ENCODE measurements around the gene DNAH7.

DNAH7 gene

DNA sequence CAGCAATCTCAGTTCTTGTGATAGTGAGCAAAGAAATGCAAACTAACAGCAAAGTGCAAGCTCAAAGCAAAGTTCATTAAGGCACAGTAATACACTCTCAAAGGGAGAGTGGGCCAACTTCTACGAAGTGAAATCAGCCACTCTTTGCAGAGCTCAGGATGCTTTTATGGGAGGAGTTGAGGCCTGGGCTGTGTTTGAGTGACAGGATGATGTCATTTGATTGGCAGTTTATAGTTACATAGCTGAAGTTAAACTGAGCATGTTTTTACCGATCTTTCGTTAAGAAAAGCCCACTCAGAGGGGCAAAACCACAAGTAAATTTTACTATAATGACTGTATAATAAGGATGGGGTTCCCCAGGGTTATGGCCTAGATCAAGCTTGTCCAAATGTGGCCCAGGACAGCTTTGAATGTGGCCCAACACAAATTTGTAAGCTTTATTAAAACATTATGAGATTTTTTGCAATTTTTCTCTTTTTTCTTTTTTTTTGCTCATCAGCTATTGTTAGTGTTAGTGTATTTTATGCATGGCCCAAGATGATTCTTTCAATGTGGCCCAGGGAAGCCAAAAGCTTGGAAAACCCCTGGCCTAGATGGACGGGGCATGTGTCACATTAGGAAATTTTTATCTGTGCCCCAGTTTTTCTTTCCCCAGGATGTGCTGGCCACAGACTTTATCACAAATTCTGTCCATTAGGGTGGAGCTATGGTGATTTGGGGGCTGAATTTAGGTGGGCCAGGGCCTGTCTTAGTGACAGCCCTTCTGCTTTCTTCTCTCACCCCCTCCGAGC lies 8.3 kb upstream of the DNAH7 start:
- DNase-seq = no peak

DNA sequence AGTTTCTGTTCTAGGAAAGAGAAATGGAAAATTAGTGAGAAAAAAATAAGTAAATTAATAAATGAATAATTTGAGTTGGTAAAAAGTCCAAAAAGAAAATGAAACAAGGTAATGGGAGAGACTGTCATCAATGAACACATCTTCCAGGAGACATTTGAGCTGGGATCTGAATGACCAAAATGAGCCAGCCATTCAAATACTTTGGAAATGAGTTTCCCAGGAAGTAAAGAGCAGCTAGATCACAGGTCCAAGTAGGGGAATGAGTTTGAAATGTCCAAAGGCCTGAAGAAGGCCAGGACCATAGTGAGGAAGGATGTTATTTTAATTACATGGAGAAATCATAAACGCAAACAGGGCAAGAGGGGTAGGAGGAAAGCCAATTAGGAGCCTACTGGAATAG lies 6.6 kb upstream of the DNAH7 start:
- peak; percentile 28 for DNase-seq

DNA sequence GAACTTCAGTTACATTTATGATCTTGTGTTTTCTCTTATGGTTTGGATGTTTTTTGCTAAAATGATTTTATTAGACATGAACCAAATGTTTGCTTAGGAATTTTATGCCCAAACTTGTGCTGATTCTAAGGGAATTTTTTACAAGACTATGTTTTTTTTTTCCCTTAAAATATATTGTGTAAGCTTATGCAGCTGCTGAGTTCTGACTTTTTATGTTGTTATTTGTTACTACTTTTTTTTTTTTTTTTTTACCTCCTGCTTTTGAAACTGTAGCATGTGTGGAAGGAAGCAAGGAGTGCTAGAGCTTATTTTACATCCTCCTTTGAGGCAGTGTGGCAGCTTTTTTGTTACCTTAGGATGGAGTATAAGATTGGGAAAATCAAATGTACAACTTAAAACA lies 6.0 kb upstream of the DNAH7 start:
- no peak for DNase-seq

DNA sequence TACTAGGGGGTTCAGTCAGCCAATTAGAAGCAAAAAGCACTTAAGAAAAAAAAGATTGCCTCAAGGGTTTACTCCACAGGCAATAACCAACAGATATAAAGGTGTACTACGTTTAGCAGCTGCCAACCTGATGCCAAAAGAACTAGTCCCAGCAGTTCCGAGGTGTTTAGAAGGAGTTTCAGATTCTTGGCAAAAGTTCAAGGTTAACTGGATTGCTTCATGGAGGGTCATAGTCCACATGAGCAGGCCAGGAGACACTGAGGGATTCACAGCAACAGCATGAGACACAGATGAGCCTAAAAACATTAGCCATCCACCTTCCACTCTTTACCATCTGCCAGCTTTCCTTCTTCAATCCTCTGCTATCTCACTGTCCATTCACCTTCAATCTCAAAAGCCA lies 4.9 kb upstream of the DNAH7 start:
- no peak for DNase-seq

DNA sequence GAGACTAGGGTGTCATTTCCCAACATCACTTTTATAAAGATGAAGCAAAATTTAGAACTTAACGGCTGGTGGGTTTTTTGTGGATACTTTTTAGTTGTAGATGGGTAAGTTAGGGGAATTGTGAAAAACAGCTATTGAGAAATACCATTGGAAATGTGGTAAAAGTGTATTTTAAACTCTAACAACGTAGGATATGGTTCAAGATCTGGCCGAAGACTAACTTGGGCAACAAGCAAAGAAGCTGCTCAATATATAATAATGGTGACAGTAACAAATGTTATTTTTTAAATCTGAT lies 1.6 kb downstream of the DNAH7 start:
- DNase-seq = no peak

DNA sequence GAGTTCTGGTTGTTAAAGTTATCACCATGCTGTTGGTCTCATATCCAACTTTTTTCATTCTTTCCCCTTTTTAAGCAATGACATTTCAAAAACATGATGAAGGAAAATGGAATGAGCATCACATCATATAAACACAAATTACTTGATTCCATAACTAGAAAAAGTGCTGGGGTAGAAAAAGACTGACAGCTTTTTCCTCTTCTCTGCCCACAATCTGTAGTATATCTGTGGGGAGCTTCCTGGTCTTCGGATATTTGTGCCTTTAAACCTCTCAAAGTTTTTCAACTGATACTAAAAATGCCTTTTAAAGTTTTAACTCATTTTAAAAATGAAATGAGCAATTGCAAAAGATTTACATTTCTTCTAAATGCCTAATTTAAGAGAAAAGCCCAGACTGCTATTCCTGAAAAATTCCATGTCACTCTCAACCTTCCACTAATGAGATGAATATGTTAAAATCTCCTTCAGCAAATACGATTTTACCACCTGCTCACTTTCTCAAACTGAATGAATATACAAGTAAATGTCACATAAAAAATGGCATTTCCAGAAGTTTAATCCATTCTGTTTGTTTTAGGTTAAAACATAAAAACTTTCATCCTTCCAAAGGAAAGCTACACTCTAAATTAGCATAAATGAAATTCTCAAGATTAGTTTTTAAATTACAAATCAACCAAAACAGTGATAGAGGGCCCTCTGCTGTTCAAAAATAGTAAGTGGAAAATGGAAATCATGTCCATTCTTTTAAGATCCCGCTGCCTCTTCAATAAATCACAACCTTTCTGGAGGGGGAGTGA lies 2.1 kb downstream of the DNAH7 start:
- DNase-seq = peak; percentile 34

DNA sequence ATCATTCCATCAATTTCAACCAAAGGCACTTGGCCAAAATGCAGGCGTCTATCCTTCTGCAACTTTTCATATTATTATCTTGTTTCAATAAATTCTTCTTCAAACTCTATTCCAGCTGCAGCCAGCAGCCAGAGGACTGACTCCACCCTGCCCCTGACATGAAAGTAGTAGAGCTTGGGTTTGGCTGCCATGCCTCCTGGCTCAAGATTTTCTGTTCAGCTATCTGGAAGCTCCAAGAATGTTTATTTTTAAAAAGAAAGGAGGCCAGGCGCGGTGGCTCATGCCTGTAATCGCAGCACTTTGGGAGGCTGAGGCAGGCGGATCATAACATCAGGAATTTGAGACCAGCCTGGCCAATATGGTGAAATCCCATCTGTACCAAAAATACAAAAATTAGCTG lies 4.9 kb downstream of the DNAH7 start:
- no peak for DNase-seq

DNA sequence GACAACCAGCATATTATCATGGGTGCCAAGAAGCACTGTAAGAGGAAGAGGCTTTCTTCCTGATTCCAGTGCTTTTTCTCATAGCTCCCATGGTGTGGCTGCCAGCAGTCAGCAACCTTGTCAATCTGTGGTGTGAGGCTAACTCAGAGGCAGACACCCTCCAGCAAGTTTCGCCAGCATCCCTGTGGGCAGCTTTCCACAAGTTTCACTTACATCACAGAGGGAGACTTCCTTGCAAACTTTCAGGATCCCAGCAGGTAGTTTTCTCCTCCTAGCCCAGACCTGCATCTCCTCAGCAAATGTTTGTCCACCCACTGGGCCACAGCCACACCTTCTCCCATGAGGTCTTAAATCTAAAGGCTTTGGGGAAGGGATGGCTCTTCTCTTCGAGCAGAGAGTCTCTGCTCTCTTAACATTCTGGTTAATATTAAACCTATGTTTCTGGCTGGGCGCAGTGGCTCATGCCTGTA lies 9.1 kb downstream of the DNAH7 start:
- peak; percentile 6 for DNase-seq

DNA sequence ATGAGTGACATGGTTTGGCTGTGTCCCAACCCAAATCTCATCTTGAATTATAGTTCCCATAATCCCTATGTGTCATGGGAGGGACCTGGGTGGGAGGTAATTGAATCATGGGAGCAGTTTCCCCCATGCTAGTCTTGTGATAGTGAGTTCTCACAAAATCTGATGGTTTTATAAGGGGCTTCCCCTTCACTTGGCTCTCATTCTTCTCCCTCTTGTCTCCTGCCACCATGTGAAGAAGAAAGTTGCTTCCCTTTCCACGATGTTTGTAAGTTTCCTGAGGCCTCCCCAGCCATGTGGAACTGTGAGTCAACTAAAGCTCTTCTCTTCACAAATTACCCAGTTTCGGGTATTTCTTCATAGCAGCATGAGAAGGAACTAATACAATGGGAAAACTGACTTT lies 14.0 kb downstream of the DNAH7 start:
- no peak for DNase-seq

DNA sequence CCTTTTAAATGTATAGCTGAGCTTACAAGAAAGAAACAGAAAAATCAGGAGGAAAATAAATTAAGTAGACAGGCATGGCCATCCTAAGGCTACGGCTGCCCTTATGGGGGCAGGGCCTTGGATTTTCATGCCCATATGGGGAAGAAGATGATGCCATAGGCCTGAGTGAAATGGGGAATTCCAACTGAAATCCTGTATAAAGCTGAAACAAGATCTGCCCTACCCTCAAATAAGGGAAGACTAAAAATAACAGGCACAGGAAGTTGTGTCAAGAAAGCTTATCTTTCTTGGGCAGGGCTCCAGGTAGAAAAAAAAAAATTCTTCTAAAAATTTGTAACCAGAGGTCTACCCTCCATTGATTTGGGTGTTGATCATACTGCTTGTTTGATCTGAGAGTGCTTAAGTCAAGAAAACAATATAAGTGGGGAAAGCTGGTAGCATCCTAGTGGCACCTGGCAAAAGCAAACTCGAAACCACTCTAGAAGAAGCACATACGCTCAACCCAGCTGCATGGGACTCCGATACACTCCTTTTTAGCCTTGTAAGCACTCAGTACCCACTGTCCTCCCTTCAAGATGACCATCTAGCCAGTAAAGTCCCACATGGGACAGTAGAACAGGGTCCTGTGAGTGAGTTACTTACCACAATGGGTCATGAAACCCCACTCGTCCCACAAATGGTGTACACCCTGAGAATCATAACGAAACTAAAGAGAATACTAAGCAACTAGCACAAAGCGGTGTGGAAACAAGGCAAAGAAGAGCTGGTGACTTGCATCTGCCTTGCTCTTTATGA lies 22.3 kb downstream of the DNAH7 start:
- DNase-seq = peak; percentile 5

DNA sequence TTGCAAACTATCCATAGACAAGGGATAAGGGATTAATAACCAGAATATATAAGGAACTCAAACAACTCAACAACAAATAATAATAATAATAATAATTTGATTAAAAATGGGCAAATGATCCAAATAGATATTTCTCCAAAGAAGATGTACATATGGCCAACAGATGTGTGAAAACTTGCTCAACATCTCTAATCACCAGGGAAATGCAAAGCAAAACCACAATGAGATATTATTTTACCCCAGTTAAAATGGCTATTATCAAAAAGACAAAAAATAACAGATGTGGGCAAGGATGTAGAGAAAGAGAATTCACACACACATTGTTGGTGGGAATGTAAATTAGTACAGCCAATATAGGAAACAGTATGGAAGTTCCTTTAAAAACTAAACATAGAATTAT lies 26.9 kb downstream of the DNAH7 start:
- no peak for DNase-seq

DNA sequence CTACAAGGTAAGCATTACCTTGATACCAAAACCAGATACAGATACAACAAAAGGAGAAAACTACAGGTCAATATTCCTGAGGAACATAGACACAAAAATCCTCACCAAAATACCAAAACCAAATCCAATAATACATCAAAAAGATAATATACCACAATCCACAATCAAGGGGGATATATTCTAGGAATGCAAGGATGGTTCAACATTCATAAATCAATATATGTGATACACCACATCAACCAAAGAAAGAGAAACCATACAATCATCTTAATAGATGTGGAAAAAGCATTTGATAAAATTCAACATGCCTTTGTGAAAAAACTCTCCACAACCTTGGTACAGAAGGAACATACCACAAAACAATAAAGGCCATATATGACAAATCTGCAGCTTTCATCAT lies 28.4 kb downstream of the DNAH7 start:
- no peak for DNase-seq

DNA sequence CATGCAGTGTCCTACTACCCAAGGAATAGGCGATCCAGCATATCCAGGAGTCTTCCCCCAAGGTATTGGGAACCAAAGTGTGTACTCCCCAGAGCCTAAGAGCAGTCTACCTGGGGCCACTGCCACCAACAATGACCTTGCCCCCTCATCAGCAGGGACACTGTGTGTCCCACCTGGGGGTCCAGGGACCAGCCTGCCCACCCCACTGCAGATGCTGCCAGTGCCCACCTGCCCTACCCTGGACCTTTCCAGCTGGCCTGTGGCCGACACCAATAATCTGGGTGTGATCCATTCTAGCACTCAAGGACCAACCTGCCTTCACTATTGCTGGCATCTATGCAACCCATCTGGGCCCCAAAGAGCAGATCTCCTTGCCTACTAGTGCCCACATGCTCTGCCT lies 32.2 kb downstream of the DNAH7 start:
- DNase-seq = no peak

DNA sequence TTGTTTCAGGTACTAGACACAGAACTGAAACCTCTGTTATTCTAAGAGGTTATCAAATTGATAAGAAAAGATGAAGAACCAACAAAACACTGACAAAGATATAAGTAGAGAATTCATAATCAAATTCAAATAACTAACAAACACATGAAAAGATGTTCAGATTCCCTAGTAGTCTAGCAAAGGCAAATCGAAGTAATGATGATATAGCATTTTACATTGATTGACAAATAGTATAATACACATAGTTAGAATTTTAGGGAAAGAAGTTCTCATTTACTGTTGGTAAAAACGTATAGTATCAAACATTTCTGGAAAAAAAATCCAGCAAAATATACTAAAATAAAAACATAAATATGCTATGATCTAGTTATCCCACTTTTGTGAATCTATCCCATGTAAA lies 50.6 kb downstream of the DNAH7 start:
- no peak for DNase-seq

DNA sequence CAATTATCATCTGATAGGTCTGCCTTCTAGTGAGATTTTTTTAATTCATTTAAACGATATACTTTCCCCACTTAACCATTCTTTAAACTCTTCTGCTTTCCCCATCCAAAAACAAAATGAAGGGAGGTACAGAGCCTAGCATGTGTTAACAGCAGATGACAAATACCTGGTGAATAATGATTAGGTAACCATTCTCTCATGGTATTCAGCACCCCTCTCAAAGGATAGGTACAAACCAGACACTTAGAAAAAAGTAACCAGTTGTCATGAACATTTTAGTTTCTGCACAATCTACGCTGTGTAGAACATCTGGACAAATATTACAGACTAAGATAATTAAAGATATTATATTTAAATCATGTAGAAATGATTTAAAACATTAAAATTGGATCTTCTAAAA lies 56.3 kb downstream of the DNAH7 start:
- no peak for DNase-seq

DNA sequence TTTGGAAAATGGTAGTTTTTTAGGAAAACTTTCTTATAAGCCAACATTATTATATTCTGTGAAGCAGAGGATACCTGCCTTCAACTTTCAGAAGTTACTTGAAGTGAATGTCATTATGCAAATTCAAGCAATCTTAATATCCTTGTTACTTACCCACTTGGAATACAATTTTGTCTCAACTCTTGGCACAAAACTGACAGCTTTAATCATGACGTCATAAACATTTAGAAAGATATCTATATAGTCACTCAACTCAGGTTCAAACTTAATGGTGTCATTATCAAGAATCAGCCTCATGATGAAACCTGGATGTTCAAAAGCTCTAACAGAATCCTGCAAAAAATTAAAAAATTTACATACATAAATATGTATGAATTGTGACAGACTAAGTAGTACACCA lies 68.1 kb downstream of the DNAH7 start:
- DNase-seq = no peak

DNA sequence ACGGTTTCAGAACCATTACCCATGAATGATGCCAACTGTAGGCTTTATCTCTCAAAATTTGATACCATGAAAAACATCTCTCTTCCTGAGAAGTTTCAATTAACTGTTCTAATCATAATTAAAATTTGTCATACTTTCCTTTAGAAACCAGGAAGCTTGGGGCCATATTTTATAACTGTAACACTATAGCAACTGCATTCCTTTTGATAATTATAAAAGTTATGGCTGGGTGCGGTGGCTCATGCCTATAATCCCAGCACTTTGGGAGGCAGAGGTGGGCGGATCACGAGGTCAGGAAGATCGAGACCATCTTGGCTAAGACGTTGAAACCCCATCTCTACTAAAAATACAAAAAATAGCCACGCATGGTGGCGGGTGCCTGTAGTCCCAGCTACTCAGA lies 70.6 kb downstream of the DNAH7 start:
- no peak for DNase-seq

DNA sequence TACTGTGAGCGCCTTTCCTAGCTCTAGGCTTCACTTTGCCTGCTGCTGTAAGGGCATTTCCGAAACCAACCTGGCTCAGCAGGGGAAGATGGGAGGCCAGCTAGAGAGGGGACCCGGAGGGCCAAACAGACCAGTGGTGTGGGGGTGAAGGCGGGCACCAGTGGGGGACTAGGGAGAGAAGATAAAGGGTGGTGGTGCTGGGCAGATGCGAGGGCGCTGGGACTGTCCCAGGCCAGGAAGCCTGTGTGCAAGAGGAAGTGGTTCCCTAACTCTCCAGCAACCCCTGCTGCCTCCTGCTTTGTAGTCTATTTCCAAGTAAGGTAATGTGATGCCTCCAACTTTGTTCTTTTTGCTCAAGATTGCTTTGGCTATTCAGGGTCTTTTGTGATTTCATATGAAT lies 73.1 kb downstream of the DNAH7 start:
- DNase-seq = no peak

DNA sequence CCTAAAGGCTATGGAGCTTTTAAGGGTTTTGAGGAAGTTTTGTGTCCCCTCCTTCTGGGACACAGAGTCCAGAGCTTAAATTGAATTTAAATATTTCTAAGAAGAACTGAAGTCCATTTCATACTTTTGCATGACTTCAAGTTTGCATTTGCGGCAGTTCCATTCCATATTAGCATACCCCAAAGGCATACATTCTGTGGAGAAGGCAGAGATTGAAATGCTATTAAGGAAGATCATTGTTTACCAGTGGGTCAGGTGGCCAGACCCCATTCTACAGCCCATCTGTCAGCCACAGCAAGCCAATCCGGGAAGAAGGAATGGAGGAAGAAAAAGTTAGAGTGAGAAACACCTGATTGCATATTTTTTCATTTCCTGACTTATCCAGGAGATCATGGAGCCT lies 75.0 kb downstream of the DNAH7 start:
- no peak for DNase-seq

DNA sequence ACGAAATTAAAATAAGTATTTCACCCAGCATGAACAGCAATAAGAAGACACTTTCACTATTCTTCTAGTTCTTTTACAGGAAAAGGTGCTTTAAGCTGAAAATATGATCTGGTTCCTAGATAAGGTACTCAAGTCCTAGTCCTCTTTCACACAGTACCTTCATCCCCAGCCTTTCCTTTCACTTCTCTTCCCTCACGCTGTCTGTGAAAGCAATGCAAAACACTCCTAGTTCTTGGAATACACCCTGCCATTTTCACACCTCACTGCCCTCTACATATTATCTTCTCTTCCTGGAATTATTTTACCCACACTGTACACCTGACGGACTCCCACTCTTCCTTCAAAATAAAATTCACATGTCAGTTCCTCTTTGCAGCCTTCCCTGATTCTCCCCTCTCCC lies 82.9 kb downstream of the DNAH7 start:
- DNase-seq = no peak

DNA sequence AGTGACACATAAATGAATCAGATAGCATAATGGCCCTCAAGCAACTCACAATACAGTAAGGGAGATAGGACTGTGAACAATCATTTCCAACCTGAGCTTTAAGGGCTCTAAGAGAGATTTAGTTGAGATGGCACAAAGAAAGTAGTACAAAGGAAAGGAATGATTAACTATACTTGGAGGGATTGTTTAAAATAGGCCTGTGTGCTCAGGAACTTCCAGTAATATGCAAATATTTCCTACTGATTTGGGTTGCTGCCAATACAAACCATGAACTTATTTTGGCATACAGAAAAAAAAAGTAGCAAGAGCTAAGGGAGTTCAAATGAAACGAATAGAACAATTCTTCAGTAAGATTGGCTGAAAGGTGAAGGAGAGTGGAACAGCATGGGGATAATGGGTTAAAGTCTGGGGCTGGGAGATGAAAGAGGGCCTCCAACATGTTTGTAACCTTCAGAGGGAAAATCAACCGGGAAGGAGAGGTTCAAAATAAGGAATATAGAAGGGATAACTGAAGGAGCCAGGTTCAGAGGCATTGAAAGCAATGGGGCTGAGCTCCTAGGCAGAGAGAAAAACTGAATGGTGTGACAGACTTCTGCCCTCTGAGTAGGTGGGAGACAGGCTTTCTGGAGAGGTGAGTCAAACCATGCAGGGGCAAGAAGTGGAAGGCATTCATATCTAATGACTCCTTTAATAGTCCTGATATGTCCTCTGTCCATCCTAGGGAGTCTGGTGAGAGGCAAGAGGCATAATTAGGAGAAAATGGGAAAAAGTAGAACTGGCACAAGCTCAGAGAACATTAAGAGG lies 83.5 kb downstream of the DNAH7 start:
- DNase-seq = peak; percentile 4

DNA sequence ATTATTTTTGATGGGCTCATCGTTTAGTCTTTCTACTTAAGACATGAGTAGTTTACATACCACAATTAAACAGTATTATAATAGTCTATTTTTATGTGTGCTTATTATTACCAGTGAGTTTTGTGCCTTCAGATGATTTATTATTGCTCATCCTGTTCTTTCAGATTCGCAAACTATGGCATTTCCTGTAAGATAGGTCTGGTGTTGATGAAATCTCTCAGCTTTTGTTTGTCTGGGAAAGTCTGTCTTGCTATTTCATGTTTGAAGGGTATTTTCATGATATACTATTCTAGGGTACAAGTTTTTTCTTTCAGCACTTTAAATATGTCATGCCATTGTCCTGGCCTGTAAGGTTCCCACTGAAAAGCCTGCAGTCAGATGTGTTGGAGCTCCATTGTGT lies 101.3 kb downstream of the DNAH7 start:
- peak; percentile 1 for DNase-seq

DNA sequence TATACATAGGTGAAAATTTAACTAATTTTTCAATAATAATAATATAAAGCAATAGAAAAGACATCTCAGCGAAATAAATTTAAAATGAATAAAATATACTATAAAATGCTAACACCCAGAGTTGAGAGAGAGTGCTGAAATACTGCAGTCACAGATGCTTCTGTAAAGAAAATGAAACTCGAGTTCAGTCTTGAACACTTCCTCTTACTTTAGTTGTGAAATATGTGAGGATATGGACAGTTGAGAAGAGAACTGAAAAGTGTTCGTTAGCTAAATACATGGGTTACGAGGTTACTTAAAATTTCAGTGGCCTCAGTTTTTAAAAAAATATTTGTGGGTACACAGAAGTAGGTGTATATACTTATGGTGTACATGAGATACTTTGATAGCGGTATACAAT lies 106.8 kb downstream of the DNAH7 start:
- no peak for DNase-seq
